Progenitor cell of endocrine pancreas (in vitro differentiated cells): Measurements from ENCODE around the gene PLAA. TPM values are rescaled to one million over a fixed set of nuclear protein-coding genes. Genes with fewer than 3 reads are reported as not detected.

Source experiments
- DNase-seq: peaks from one replicate; pipeline ENCODE4 v3.0.0; 2021; ENCODE audit warnings: low spot score; ENCODE audit not compliant: unreplicated experiment
- H3K27ac Mint-ChIP-seq: 2 replicates; pipeline ENCODE4 v1.8.0; 2021; ENCODE audit warnings: mild to moderate bottlenecking, moderate library complexity, mixed read lengths
- H3K27me3 Mint-ChIP-seq: 2 replicates; pipeline ENCODE4 v1.8.0; 2021; ENCODE audit warnings: mixed read lengths
- H3K36me3 Mint-ChIP-seq: 2 replicates; pipeline ENCODE4 v1.8.0; 2022; ENCODE audit warnings: mixed read lengths; ENCODE audit not compliant: insufficient read depth
- H3K4me1 Mint-ChIP-seq: 2 replicates; pipeline ENCODE4 v1.8.0; 2021; ENCODE audit warnings: low read depth, mixed read lengths
- H3K4me3 Mint-ChIP-seq: 2 replicates; pipeline ENCODE4 v1.8.0; 2021; ENCODE audit warnings: low read depth, mild to moderate bottlenecking, moderate library complexity, mixed read lengths
- H3K9me3 Mint-ChIP-seq: 2 replicates; pipeline ENCODE4 v1.8.0; 2021; ENCODE audit warnings: low read depth, mixed read lengths
- CTCF ChIP-seq: fragments of 200-600 bp; sonication (generic); IDR thresholded peaks from one replicate; pipeline ENCODE4 v1.5.0; 2021; ENCODE audit warnings: antibody characterized with exemption, mild to moderate bottlenecking; ENCODE audit not compliant: unreplicated experiment
- long read RNA-seq: library from polyadenylated mRNA; unstranded; transcript quantifications from one replicate; pipeline ENCODE4 v2.0.0, GENCODE V29; 2020
- total RNA-seq: library from RNA; stranded (reverse); gene quantifications from 2 replicates; pipeline ENCODE4 v1.2.1, GENCODE V29; 2021

PLAA gene
- 46.0 and 46.6 TPM in 2 replicates for total RNA-seq
- long read RNA-seq, full-length matches to known transcripts, result 306 of 421 reads
- long read RNA-seq, partial matches to known transcripts, result 41 of 421 reads
- long read RNA-seq, other reads (novel, unspliced or antisense), result 74 of 421 reads

DNA sequence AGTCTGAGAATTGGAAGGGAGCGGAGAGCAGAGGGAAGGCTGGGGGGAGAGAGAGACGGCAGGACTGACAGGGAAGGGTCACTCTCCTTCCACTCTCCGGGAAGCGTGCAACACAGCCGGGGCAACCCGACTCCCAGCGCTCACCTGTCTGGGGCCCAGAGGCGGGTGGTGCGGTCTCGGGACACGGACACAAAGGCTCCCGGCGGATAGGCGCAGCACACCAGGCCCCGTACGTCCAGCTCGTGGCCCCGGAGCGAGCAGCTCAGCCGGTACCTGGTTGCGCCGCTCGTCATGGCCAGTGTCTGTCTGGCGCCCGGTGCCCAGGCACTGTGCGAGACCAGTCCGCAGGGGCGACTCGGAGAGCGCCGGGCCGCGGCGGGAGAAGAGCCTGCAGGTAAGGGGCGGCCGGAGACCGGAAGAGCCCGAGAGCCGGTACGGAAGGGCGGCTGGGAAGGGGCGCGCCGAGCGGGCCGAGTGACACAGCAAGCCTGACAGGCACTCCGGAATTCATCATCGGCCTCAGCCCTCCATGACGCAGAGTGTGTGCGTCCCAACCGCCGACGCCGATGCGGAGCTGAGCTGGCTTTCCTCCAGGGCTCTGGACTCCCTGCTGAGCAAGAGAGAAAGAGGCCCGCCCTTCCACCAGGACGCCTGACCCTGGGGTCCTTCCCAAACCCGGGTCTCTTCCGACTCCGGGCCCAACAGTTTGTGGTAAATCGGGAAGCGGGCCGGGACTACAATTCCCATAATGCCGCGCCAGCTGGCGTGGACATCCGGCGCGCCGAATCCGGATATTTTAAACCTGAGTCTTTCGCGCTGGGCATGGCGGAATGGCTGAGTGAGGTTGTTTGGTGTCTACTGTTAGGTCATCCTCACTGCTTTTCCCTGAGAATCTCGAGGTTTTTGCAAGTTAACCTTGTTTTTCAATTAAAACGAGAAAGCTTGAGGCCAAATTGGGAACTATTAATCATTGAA lies at the start of gene PLAA:
PLAA (minus strand) TSS at position 490 of the 975 bp plus-strand sequence; CDS start at position 293, 197 bp downstream.
- no peaks in the 10 kb centered on the region for H3K27me3 Mint-ChIP-seq
- peak; percentile 61 for DNase-seq
- no peaks in the 10 kb centered on the region for H3K9me3 Mint-ChIP-seq
- peak within 1 kb of the TSS; percentile 100 for H3K27ac Mint-ChIP-seq
- TF ChIP-seq CTCF, result peak; percentile 36
- H3K4me1 Mint-ChIP-seq, result peaks cover 16% of the 10 kb centered on the region
- H3K4me3 Mint-ChIP-seq, result peak within 1 kb of the TSS; percentile 98
- no peaks in the 10 kb centered on the region for H3K36me3 Mint-ChIP-seq

GRCh38 chr9:26995810-26996209 lies 48.8 kb upstream of the PLAA start:
- Mint-ChIP-seq H3K27me3 (no peaks in the 10 kb centered on the region), H3K36me3 (peaks cover 2% of the 10 kb centered on the region), H3K9me3 (no peaks in the 10 kb centered on the region), H3K27ac (no peak overlapping the region), H3K4me3 (no peak overlapping the region), H3K4me1 (peaks cover 1% of the 10 kb centered on the region)
- TF ChIP-seq CTCF, result no peak
- no peak for DNase-seq

DNA sequence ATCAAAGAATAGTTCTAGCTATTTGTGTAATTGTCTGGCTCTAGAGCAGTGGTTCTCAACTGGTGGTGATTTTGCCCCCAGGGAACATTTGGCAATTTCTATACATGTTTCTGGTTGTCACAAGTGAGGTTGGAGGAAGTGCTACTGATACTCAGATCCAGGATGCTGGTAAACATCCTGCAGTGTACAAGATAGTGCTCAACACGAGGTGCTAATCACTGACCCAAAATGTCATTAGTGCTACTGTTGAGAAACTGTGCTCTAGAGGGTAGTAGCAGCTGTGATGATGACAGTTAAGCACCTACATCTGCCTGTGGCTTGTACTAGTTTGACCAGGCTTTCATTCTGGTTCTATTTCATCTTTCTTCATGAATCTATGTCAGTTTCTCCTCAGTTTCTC lies 36.3 kb upstream of the PLAA start:
- no peak for DNase-seq
- Mint-ChIP-seq H3K4me3 (no peak overlapping the region), H3K27ac (no peak overlapping the region), H3K9me3 (peaks cover 3% of the 10 kb centered on the region), H3K27me3 (no peaks in the 10 kb centered on the region), H3K4me1 (no peaks in the 10 kb centered on the region), H3K36me3 (peaks cover 18% of the 10 kb centered on the region)
- TF ChIP-seq CTCF, result no peak

DNA sequence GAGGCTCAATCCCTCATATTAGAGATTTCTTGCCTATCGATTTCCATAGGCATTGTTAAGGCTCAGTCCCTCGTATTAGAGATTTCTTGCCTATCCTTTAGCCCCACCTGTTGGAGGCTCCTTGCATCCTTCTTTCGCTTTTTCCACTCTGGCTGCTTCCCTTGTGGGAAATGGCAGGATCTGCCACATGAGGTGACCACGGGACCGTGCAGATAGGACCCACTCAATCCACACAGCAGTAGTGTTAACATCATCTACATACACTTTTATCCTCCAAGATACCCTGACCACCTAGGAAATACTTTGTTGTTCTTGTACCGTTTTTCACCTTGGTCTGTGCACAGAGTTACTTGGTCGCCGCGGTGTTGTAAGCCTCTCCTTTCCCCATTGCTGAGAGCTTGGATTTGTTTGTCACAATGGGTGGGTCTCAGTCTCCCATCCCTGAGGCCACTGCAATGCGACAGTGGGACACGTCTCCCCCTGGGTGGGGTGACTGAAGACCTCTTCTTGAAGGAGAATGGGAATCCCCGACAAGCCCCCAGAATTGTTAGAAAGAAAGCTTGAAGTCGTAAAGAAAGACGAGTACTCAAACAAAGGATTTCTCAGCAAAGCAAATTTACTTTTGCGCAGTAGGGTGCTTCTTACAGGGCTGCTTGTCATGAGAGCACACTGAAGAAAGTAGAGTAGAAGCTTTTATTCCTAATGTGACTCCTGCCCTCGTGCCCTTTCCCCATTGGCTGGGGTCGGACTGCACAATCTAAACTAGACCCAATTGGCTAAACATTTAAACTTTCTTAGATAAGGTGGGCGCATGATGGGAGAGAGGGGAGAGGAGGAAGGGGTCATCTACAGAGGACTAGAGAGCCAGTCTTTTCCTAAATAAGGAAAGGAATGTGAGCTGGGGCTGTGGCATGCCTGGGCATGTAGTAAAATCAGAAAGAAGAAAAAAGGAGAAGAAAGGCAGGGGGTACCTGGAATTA lies 29.0 kb upstream of the PLAA start:
- TF ChIP-seq CTCF, result peak; percentile 48
- no peaks in the 10 kb centered on the region for H3K27me3 Mint-ChIP-seq
- no peak for DNase-seq
- peaks cover 20% of the 10 kb centered on the region for H3K36me3 Mint-ChIP-seq
- H3K27ac Mint-ChIP-seq, result peak overlapping the region; percentile 44
- H3K4me3 Mint-ChIP-seq, result peak overlapping the region; percentile 58
- H3K4me1 Mint-ChIP-seq, result peaks cover 7% of the 10 kb centered on the region
- H3K9me3 Mint-ChIP-seq, result peaks cover 5% of the 10 kb centered on the region

DNA sequence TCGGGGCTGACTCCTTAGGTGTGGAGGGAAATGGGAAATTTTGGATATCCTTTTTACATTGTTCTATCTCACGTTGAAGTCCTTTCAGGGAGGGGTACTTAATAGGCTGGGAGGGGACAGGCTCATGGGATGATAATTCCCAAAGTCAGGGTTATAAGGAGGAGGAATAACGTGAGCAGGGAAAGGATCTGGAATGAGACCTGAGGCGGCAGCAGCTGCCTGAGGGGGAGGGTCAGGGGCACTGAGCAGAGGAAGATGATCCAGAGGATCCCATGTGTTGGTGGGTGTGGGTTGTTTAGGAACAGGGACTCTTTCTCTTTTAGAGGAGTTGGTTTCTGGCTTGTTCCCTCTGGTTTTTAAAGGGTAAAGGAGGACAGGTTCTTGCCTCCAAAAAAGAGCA lies 27.9 kb upstream of the PLAA start:
- peaks cover 7% of the 10 kb centered on the region for H3K4me1 Mint-ChIP-seq
- DNase-seq, result no peak
- H3K27me3 Mint-ChIP-seq, result no peaks in the 10 kb centered on the region
- H3K36me3 Mint-ChIP-seq, result peaks cover 18% of the 10 kb centered on the region
- H3K27ac Mint-ChIP-seq, result peak overlapping the region; percentile 85
- H3K9me3 Mint-ChIP-seq, result peaks cover 5% of the 10 kb centered on the region
- H3K4me3 Mint-ChIP-seq, result no peak overlapping the region
- no peak for TF ChIP-seq CTCF
